Mesenchymal stem cell (in vitro differentiated cells and primary cell): ENCODE measurements around the gene GAB2.
A peak's percentile ranks its signal among the peaks of the same experiment; 100 is the strongest.

Experiments used
- DNase-seq: peaks from one replicate; pipeline ENCODE4 v3.0.0-alpha.2; 2013
- H2AFZ ChIP-seq: one replicate; pipeline ENCODE4 v1.6.1; 2013; ENCODE audit warnings: low read depth, mild to moderate bottlenecking, control low read depth, inconsistent platforms, low read length, moderate library complexity
- H2AK5ac ChIP-seq: 2 replicates; pipeline ENCODE4 v1.6.1; 2013; ENCODE audit warnings: low read length, moderate library complexity, mild to moderate bottlenecking, inconsistent platforms; ENCODE audit not compliant: severe bottlenecking
- H2BK120ac ChIP-seq: one replicate; pipeline ENCODE4 v1.6.1; 2013; ENCODE audit warnings: low read depth, mild to moderate bottlenecking, inconsistent platforms, low read length, moderate library complexity
- H2BK12ac ChIP-seq, 2 experiments: one replicate each; pipeline ENCODE4 v1.6.1; 2013; ENCODE audit warnings: inconsistent platforms in 2 of 2, low read length in 2 of 2, mild to moderate bottlenecking in 2 of 2, moderate library complexity in 2 of 2, control low read depth in 1 of 2
- H2BK15ac ChIP-seq: one replicate; pipeline ENCODE4 v1.6.1; 2013; ENCODE audit warnings: mild to moderate bottlenecking, low read depth, inconsistent platforms; ENCODE audit not compliant: poor library complexity, severe bottlenecking
- H2BK5ac ChIP-seq: 2 replicates; pipeline ENCODE4 v1.6.1; 2013; ENCODE audit warnings: low read depth, mild to moderate bottlenecking, low read length, control low read depth, inconsistent platforms; ENCODE audit not compliant: poor library complexity, severe bottlenecking
- H3K14ac ChIP-seq, 2 experiments: one replicate each; pipeline ENCODE4 v1.6.1; 2013; ENCODE audit warnings: inconsistent platforms in 2 of 2, low read length in 2 of 2, control low read depth in 1 of 2, mild to moderate bottlenecking in 1 of 2, moderate library complexity in 1 of 2
- H3K18ac ChIP-seq, 2 experiments: one replicate each; pipeline ENCODE4 v1.6.1; 2013; ENCODE audit warnings: inconsistent platforms in 2 of 2, low read length in 2 of 2, control low read depth in 1 of 2, low read depth in 1 of 2, mild to moderate bottlenecking in 1 of 2
- H3K23ac ChIP-seq, 2 experiments: one replicate each; pipeline ENCODE4 v1.6.1; 2013; ENCODE audit warnings: inconsistent platforms in 2 of 2, low read length in 2 of 2, mild to moderate bottlenecking in 2 of 2, moderate library complexity in 2 of 2, control low read depth in 1 of 2
- H3K27ac ChIP-seq: 2 replicates; pipeline ENCODE4 v1.5.1; 2013; ENCODE audit warnings: mild to moderate bottlenecking, moderate library complexity, low read length, control low read depth, inconsistent platforms; ENCODE audit not compliant: poor library complexity, severe bottlenecking
- H3K27me3 ChIP-seq, 2 experiments: 2 replicates each; pipeline versions ENCODE4 v1.6.1 to v1.7.0; 2013; ENCODE audit warnings: low read length in 2 of 2, mild to moderate bottlenecking in 2 of 2, moderate library complexity in 2 of 2, control low read depth in 1 of 2, inconsistent platforms in 1 of 2; ENCODE audit not compliant: control insufficient read depth in 1 of 2, insufficient read depth in 1 of 2
- H3K36me3 ChIP-seq, 2 experiments: 2 replicates each; pipeline versions ENCODE4 v1.6.1 to v1.7.0; 2013; ENCODE audit warnings: low read length in 2 of 2, control low read depth in 1 of 2, inconsistent platforms in 1 of 2, low read depth in 1 of 2, mild to moderate bottlenecking in 1 of 2; ENCODE audit not compliant: insufficient read depth in 2 of 2, control insufficient read depth in 1 of 2
- H3K4ac ChIP-seq, 2 experiments: one replicate each; pipeline ENCODE4 v1.6.1; 2013; ENCODE audit warnings: inconsistent platforms in 2 of 2, low read length in 2 of 2, mild to moderate bottlenecking in 2 of 2, moderate library complexity in 2 of 2, control low read depth in 1 of 2, low read depth in 1 of 2
- H3K4me1 ChIP-seq: 2 replicates; pipeline ENCODE4 v1.6.1; 2013; ENCODE audit warnings: low read depth, low read length, control low read depth; ENCODE audit not compliant: control insufficient read depth, insufficient read depth
- H3K4me2 ChIP-seq: 2 replicates; pipeline ENCODE4 v1.6.1; 2013; ENCODE audit warnings: low read length, mild to moderate bottlenecking, inconsistent platforms; ENCODE audit not compliant: poor library complexity, severe bottlenecking
- H3K4me3 ChIP-seq, 2 experiments: 2 replicates each; pipeline versions ENCODE4 v1.5.1 to v1.7.0; 2013; ENCODE audit warnings: low read length in 2 of 2, mild to moderate bottlenecking in 2 of 2, control low read depth in 1 of 2, low read depth in 1 of 2; ENCODE audit not compliant: insufficient read depth in 1 of 2
- H3K79me1 ChIP-seq: replicated peaks from 2 replicates; pipeline ENCODE4 v1.6.1; 2013; ENCODE audit warnings: mild to moderate bottlenecking, control low read depth, low read length, inconsistent platforms; ENCODE audit not compliant: poor library complexity, severe bottlenecking
- H3K9ac ChIP-seq: 2 replicates; pipeline ENCODE4 v1.7.0; 2013; ENCODE audit warnings: mild to moderate bottlenecking, low read length, moderate library complexity
- H3K9me3 ChIP-seq: 2 replicates; pipeline ENCODE4 v1.7.0; 2013; ENCODE audit warnings: mild to moderate bottlenecking, low read length; ENCODE audit not compliant: control insufficient read depth
- H4K8ac ChIP-seq: one replicate; pipeline ENCODE4 v1.6.1; 2013; ENCODE audit warnings: inconsistent platforms, mild to moderate bottlenecking, low read length, moderate library complexity
- H4K91ac ChIP-seq: one replicate; pipeline ENCODE4 v1.6.1; 2013; ENCODE audit warnings: mild to moderate bottlenecking, low read length, inconsistent platforms
- WGBS: methylation state at CpG from one replicate; pipeline ENCODE4 v1.1.7; 2013; ENCODE audit warnings: mixed read lengths; 5-methylcytosine and 5-hydroxymethylcytosine counted together

GAB2 gene

DNA sequence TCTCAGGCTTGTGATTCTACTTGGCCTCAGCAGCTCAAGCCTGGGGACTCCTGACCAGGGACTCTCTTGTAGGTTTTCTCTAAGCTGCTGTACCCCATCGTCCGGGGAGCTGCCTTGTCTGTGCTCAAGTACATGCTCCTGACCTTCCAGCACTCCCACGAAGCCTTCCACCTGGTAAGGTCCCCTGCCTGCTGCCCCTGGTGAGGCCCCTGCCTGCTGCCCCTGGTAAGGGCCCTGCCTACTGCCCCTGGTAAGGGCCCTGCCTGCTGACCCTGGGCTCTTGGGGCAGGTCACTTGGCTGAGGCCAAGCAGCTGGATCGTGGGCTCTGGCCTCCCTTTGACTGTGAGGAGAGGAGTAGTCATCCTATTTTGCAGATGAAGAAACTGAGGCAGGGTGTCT is 217.6 kb downstream of the GAB2 start:
- no peak overlapping the region for H4K91ac ChIP-seq
- H3K4me3 ChIP-seq = no peak overlapping the region
- no peak overlapping the region for H3K18ac ChIP-seq
- no peaks in the 10 kb centered on the region for H3K27me3 ChIP-seq
- no peaks in the 10 kb centered on the region for H3K9me3 ChIP-seq
- H2AK5ac ChIP-seq = no peak overlapping the region
- no peak overlapping the region for H2BK120ac ChIP-seq
- no peak overlapping the region for H2BK15ac ChIP-seq
- peaks cover 63 to 69% of the 10 kb centered on the region in 2 experiments for H3K36me3 ChIP-seq
- H2BK5ac ChIP-seq = no peak overlapping the region
- no peak for DNase-seq
- no peaks in the 10 kb centered on the region for H3K4me1 ChIP-seq
- peak overlapping the region; percentile 56 for H4K8ac ChIP-seq
- WGBS = 95% methylated on average over 4 of the region's 4 CpGs
- no peak overlapping the region for H3K4me2 ChIP-seq
- no peak overlapping the region for H2AFZ ChIP-seq
- no peak overlapping the region for H2BK12ac ChIP-seq
- no peak overlapping the region for H3K9ac ChIP-seq
- H3K79me1 ChIP-seq = peaks cover 60% of the 10 kb centered on the region
- no peak overlapping the region for H3K14ac ChIP-seq
- H3K4ac ChIP-seq = no peak overlapping the region
- no peak overlapping the region for H3K23ac ChIP-seq
- no peak overlapping the region for H3K27ac ChIP-seq

DNA sequence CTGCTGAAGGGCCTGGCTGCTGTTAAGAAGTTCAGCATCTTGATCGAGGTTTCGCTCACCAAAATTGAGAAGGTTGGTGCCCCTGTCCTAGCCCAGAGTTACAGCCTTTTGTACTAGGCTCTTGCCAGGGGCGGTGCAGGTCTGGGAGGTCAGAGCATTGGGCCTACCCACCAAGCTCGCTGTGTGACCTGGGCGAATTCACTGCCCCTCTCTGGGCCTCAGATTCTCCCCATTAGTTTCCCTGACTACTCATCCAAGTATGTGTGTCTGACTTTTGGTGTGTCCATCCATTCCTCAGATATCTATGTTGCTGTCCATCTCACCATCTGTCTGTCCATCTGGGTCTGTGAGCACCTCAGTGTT is 218.0 kb downstream of the GAB2 start:
- H3K4me2 ChIP-seq = no peak overlapping the region
- 98% methylated on average over 5 of the region's 5 CpGs for WGBS
- no peak overlapping the region for H3K4ac ChIP-seq
- DNase-seq = no peak
- H3K18ac ChIP-seq = no peak overlapping the region
- H3K9me3 ChIP-seq = no peaks in the 10 kb centered on the region
- no peak overlapping the region for H2AK5ac ChIP-seq
- H3K23ac ChIP-seq = no peak overlapping the region
- no peaks in the 10 kb centered on the region for H3K27me3 ChIP-seq
- no peak overlapping the region for H2AFZ ChIP-seq
- H3K4me1 ChIP-seq = peaks cover 2% of the 10 kb centered on the region
- H3K14ac ChIP-seq = no peak overlapping the region
- H3K4me3 ChIP-seq = no peak overlapping the region
- H3K9ac ChIP-seq = no peak overlapping the region
- no peak overlapping the region for H2BK5ac ChIP-seq
- peak overlapping the region; percentile 56 for H4K8ac ChIP-seq
- H3K79me1 ChIP-seq = peaks cover 60% of the 10 kb centered on the region
- H2BK12ac ChIP-seq = no peak overlapping the region
- H4K91ac ChIP-seq = no peak overlapping the region
- H2BK15ac ChIP-seq = no peak overlapping the region
- H3K36me3 ChIP-seq = peaks cover 63 to 67% of the 10 kb centered on the region in 2 experiments
- no peak overlapping the region for H3K27ac ChIP-seq
- no peak overlapping the region for H2BK120ac ChIP-seq

DNA sequence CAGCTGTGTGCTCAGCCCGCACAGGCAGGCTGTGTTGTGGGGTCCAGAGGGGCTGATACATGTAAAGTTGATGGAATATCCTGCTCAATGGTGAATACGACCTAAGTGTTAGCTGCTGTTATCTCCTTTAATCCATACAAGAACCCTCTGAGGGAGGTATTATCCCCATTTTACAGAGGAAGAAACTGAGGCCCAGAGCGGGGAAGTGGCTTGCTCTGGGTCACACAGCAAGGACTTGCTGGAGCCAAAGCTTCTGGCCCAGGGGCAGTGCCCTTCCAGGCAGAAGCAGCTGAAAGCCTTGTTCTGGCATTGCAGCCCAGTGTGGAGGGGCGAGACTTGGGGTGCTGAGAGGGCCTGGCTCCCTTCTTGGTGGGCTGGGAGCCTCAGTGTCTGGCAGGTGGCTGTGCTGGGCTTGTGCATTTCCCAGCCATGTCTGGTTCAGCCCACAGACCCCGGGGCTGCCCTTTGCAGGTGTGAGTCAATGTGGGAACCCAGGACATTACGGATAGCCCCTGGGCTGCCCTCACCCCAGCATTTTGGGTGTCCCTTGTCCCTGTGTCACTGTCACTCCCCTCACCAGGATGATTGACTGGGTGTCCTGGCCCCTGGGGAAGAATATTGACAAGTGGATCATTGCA is 218.5 kb downstream of the GAB2 start:
- Histone ChIP-seq H2BK5ac (no peak overlapping the region), H3K27me3 (no peaks in the 10 kb centered on the region), H2AK5ac (no peak overlapping the region), H3K4me2 (no peak overlapping the region), H3K23ac (no peak overlapping the region), H3K4ac (no peak overlapping the region), H3K18ac (no peak overlapping the region), H2BK15ac (no peak overlapping the region), H2BK12ac (no peak overlapping the region), H3K4me3 (no peak overlapping the region), H2BK120ac (no peak overlapping the region), H3K36me3 (peaks cover 64 to 65% of the 10 kb centered on the region in 2 experiments), H3K79me1 (peaks cover 60% of the 10 kb centered on the region), H3K9ac (no peak overlapping the region), H3K4me1 (peaks cover 5% of the 10 kb centered on the region), H3K27ac (no peak overlapping the region), H4K91ac (no peak overlapping the region), H3K9me3 (no peaks in the 10 kb centered on the region), H2AFZ (no peak overlapping the region), H3K14ac (peak overlapping the region in 1 of 2 experiments; percentile 9), H4K8ac (no peak overlapping the region)
- WGBS = 93% methylated on average over 5 of the region's 6 CpGs
- DNase-seq = no peak

DNA sequence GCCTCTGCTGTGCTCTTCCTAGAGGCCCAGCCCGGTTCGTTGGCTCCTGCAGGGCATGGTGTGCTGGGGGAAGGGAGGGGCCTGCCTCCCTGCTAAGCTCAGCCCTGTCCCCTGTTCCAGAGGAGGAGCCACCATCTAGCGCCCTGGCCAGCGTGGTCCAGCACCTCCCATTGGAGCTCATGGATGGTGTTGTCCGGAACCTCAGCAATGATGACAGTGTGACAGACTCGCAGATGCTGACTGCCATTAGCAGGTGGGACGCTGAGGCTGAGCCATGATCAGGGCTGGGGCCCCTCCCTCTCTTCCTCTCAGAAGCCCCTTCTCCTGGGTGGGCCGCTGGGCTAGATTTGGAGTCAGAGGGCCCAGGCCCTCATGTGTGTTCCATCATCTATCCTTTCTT is 219.8 kb downstream of the GAB2 start:
- Histone ChIP-seq H3K4me3 (no peak overlapping the region), H3K4me1 (peaks cover 8% of the 10 kb centered on the region), H3K4me2 (no peak overlapping the region), H2BK5ac (no peak overlapping the region), H2AK5ac (no peak overlapping the region), H4K8ac (no peak overlapping the region), H3K14ac (no peak overlapping the region), H3K18ac (no peak overlapping the region), H3K36me3 (peaks cover 60 to 66% of the 10 kb centered on the region in 2 experiments), H3K4ac (no peak overlapping the region), H3K27ac (no peak overlapping the region), H2BK12ac (no peak overlapping the region), H3K23ac (no peak overlapping the region), H2AFZ (no peak overlapping the region), H3K27me3 (no peaks in the 10 kb centered on the region), H3K79me1 (peaks cover 64% of the 10 kb centered on the region), H4K91ac (no peak overlapping the region), H3K9ac (no peak overlapping the region), H3K9me3 (no peaks in the 10 kb centered on the region), H2BK120ac (no peak overlapping the region), H2BK15ac (no peak overlapping the region)
- DNase-seq = no peak
- WGBS = 91% methylated on average over 8 of the region's 8 CpGs
